Uterus (tissue), 2 donors: ENCODE measurements around the gene SACM1L.

Experiments
- CTCF ChIP-seq, 4 experiments: fragments of 200-600 bp in 2 of 4; fragments of 450-650 bp in 2 of 4; sonication (generic) in 2 of 4; IDR thresholded peaks; one replicate each; pipeline ENCODE4 v1.5.1; 2016 to 2019; ENCODE audit warnings: antibody characterized with exemption in 4 of 4, mild to moderate bottlenecking in 2 of 4, moderate library complexity in 1 of 4
- POLR2A ChIP-seq, 2 donors: fragments of 450-650 bp; IDR thresholded peaks; one replicate each; pipeline ENCODE4 v1.6.1; 2016; ENCODE audit warnings: antibody characterized with exemption in 2 of 2, mild to moderate bottlenecking in 1 of 2, moderate library complexity in 1 of 2

GRCh38 chr3:45670991-45671390 lies 18.2 kb upstream of the SACM1L start:
- TF ChIP-seq CTCF (IDR thresholded peaks at IDR 0.05) (no peak), POLR2A (IDR thresholded peaks at IDR 0.05) (no peak)
